H1 (cell line): ENCODE data around the gene ACAT2. TPM values are rescaled to one million over a fixed set of nuclear protein-coding genes. Genes with fewer than 3 reads are reported as not detected.

Experiments used
- CTCF ChIA-PET: fragments of 300-600 bp; sonication (Branson Sonifier 250); formaldehyde crosslinking; loops from one replicate; lab custom pipeline; 2021; ENCODE audit not compliant: partially characterized antibody; lab: Charles Lee
- POLR2A ChIA-PET: fragments of 300-600 bp; sonication (Branson Sonifier 250); formaldehyde crosslinking; loops from one replicate; lab custom pipeline; 2021; ENCODE audit warnings: inconsistent platforms; ENCODE audit not compliant: partially characterized antibody; lab: Charles Lee
- DNase-seq, 2 experiments: peaks; one replicate each; pipeline versions ENCODE4 v3.0.0 to v3.0.0-alpha.2; 2010 to 2022; ENCODE audit warnings: low spot score in 2 of 2, low read depth in 1 of 2, mixed read lengths in 1 of 2
- FAIRE-seq: peaks from 2 replicates; lab custom pipeline; 2011; peaks lifted over from hg19 to GRCh38; lab: Jason Lieb, UNC
- H2AFZ ChIP-seq: 2 replicates; pipeline ENCODE4 v1.8.1; 2012; ENCODE audit warnings: low read length, inconsistent platforms
- H2AK5ac ChIP-seq: 2 replicates; pipeline ENCODE4 v1.6.1; 2013; ENCODE audit warnings: low read depth, low read length
- H2BK120ac ChIP-seq: replicated peaks from 2 replicates; pipeline ENCODE3; 2013; ENCODE audit warnings: low read depth, low read length, inconsistent platforms
- H2BK12ac ChIP-seq: 2 replicates; pipeline ENCODE4 v1.6.1; 2013; ENCODE audit warnings: low read depth, low read length
- H2BK15ac ChIP-seq: 2 replicates; pipeline ENCODE4 v1.6.1; 2013; ENCODE audit warnings: low read length
- H2BK20ac ChIP-seq: 2 replicates; pipeline ENCODE4 v1.6.1; 2013; ENCODE audit warnings: low read length
- H2BK5ac ChIP-seq: 2 replicates; pipeline ENCODE4 v1.6.1; 2013; ENCODE audit warnings: low read depth, low read length
- H3K14ac ChIP-seq: 2 replicates; pipeline ENCODE4 v1.6.1; 2013; ENCODE audit warnings: inconsistent platforms; ENCODE audit not compliant: insufficient read length
- H3K18ac ChIP-seq: 2 replicates; pipeline ENCODE4 v1.6.1; 2013; ENCODE audit warnings: low read length; ENCODE audit errors: extremely low read depth
- H3K23ac ChIP-seq: 2 replicates; pipeline ENCODE4 v1.6.1; 2013; ENCODE audit warnings: inconsistent platforms; ENCODE audit not compliant: insufficient read length
- H3K23me2 ChIP-seq: 2 replicates; pipeline ENCODE4 v1.6.1; 2013; ENCODE audit warnings: low read depth, low read length
- H3K27ac ChIP-seq: 2 replicates; pipeline ENCODE4 v1.6.1; 2011; ENCODE audit warnings: low read depth, low read length, inconsistent platforms
- H3K27me3 ChIP-seq, 4 experiments: replicated peaks in 1 of 4; 1 replicate in 1 of 4; 2 replicates in 3 of 4; pipeline versions ENCODE4 v1.6.1 to v1.8.1; 2011 to 2013; ENCODE audit warnings: low read length in 3 of 4, mild to moderate bottlenecking in 3 of 4, inconsistent platforms in 2 of 4, mixed read lengths in 2 of 4, moderate library complexity in 1 of 4; ENCODE audit not compliant: control insufficient read depth in 3 of 4, insufficient read depth in 3 of 4; ENCODE audit errors: extremely low read depth in 1 of 4
- H3K36me3 ChIP-seq, 4 experiments: 2 replicates each; pipeline versions ENCODE4 v1.6.1 to v1.8.1; 2011 to 2013; ENCODE audit warnings: mild to moderate bottlenecking in 4 of 4, low read length in 3 of 4, moderate library complexity in 2 of 4, control low read depth in 1 of 4, inconsistent platforms in 1 of 4; ENCODE audit not compliant: insufficient read depth in 4 of 4, control insufficient read depth in 2 of 4
- H3K4ac ChIP-seq: replicated peaks from 2 replicates; pipeline ENCODE3; 2013; ENCODE audit warnings: low read length, low read depth, mixed read lengths, inconsistent platforms; ENCODE audit not compliant: insufficient read length
- H3K4me1 ChIP-seq, 4 experiments: replicated peaks in 1 of 4; 1 replicate in 1 of 4; 2 replicates in 3 of 4; pipeline versions ENCODE4 v1.6.1 to v1.8.1; 2011 to 2013; ENCODE audit warnings: low read length in 3 of 4, inconsistent platforms in 2 of 4, mixed read lengths in 1 of 4; ENCODE audit not compliant: insufficient read depth in 4 of 4, control insufficient read depth in 3 of 4
- H3K4me2 ChIP-seq, 2 experiments: 2 replicates each; pipeline versions ENCODE4 v1.6.1 to v1.8.1; 2011 to 2013; ENCODE audit warnings: low read depth in 2 of 2, low read length in 2 of 2, control low read depth in 1 of 2, inconsistent platforms in 1 of 2, mild to moderate bottlenecking in 1 of 2; ENCODE audit not compliant: insufficient read depth in 1 of 2
- H3K4me3 ChIP-seq, 4 experiments: fragments of 200-600, 300-600 bp in 1 of 4; sonication (generic), shearing (Covaris generic), sonication (Bioruptor Twin) in 1 of 4; 2 replicates each; pipeline versions ENCODE4 v1.5.1 to v1.8.1; 2011 to 2016; ENCODE audit warnings: low read length in 4 of 4, low read depth in 3 of 4, control low read depth in 2 of 4, inconsistent platforms in 2 of 4, mild to moderate bottlenecking in 2 of 4, mixed read lengths in 1 of 4, moderate library complexity in 1 of 4; ENCODE audit not compliant: insufficient read depth in 2 of 4; ENCODE audit errors: extremely low read depth in 1 of 4
- H3K56ac ChIP-seq: replicated peaks from 2 replicates; pipeline ENCODE3; 2013; ENCODE audit warnings: low read depth, mild to moderate bottlenecking, mixed read lengths, low read length, inconsistent platforms; ENCODE audit not compliant: insufficient read length
- H3K79me1 ChIP-seq: 2 replicates; pipeline ENCODE4 v1.6.1; 2013; ENCODE audit warnings: low read depth, low read length, control low read depth
- H3K79me2 ChIP-seq, 2 experiments: 2 replicates each; pipeline versions ENCODE4 v1.6.1 to v1.8.1; 2012 to 2013; ENCODE audit warnings: low read length in 2 of 2, mild to moderate bottlenecking in 2 of 2, inconsistent platforms in 1 of 2; ENCODE audit not compliant: insufficient read depth in 2 of 2, control insufficient read depth in 1 of 2
- H3K9ac ChIP-seq, 4 experiments: replicated peaks in 1 of 4; 1 replicate in 1 of 4; 2 replicates in 3 of 4; pipeline versions ENCODE4 v1.6.1 to v1.8.1; 2011 to 2013; ENCODE audit warnings: low read depth in 3 of 4, low read length in 3 of 4, control low read depth in 2 of 4, mild to moderate bottlenecking in 2 of 4, moderate library complexity in 2 of 4, inconsistent platforms in 1 of 4; ENCODE audit errors: extremely low read depth in 1 of 4
- H3K9me3 ChIP-seq, 2 experiments: 2 replicates each; pipeline versions ENCODE4 v1.6.1 to v1.8.1; 2012 to 2013; ENCODE audit warnings: mild to moderate bottlenecking in 2 of 2, moderate library complexity in 2 of 2, control low read depth in 1 of 2, inconsistent platforms in 1 of 2, low read depth in 1 of 2, low read length in 1 of 2, mixed read lengths in 1 of 2; ENCODE audit not compliant: insufficient read depth in 2 of 2
- H4K20me1 ChIP-seq, 2 experiments: replicated peaks in 1 of 2; 2 replicates each; pipeline versions ENCODE3 to v1.8.1; 2011 to 2013; ENCODE audit warnings: inconsistent platforms in 2 of 2, low read length in 2 of 2, mild to moderate bottlenecking in 1 of 2; ENCODE audit not compliant: insufficient read depth in 2 of 2, control insufficient read depth in 1 of 2
- H4K5ac ChIP-seq: 2 replicates; pipeline ENCODE4 v1.6.1; 2013; ENCODE audit warnings: low read length, low read depth, mixed read lengths, inconsistent platforms; ENCODE audit not compliant: insufficient read length
- H4K8ac ChIP-seq: 2 replicates; pipeline ENCODE4 v1.8.0; 2013; ENCODE audit warnings: mild to moderate bottlenecking, moderate library complexity, low read length, inconsistent platforms; ENCODE audit not compliant: insufficient read depth; ENCODE audit errors: extremely low read depth
- H4K91ac ChIP-seq: replicated peaks from 2 replicates; pipeline ENCODE3; 2013; ENCODE audit warnings: low read length, mixed read lengths, inconsistent platforms; ENCODE audit not compliant: insufficient read length
- CBX8 ChIP-seq: fragments of 300-800, 300-1000 bp; sonication (generic); IDR thresholded peaks from 2 replicates; pipeline ENCODE4 v1.7.1; 2016; ENCODE audit warnings: low read depth, low read length, borderline replicate concordance
- CTBP2 ChIP-seq: IDR thresholded peaks from 2 replicates; pipeline ENCODE4 v1.7.0; 2011; ENCODE audit warnings: borderline replicate concordance, mild to moderate bottlenecking, moderate library complexity, mixed read lengths, low read length; ENCODE audit not compliant: insufficient read depth, insufficient read length
- JUN ChIP-seq: IDR thresholded peaks from 2 replicates; pipeline ENCODE4 v1.6.1; 2011; ENCODE audit warnings: low read depth, mild to moderate bottlenecking, improper control_type of control experiment, low read length
- SUZ12 ChIP-seq: fragments of 200-600 bp; sonication (generic); IDR thresholded peaks from 2 replicates; pipeline ENCODE4 v1.6.1; 2012; ENCODE audit warnings: mild to moderate bottlenecking, inconsistent platforms, low read length, moderate library complexity, mixed read lengths
- WGBS, 2 experiments: shearing (Covaris generic) in 1 of 2; methylation state at CpG; one replicate each; pipeline versions ENCODE4 v1.1.6 to v1.1.7; 2013 to 2015; ENCODE audit warnings: low lambda C conversion rate in 2 of 2, mixed read lengths in 2 of 2, inconsistent platforms in 1 of 2, low coverage in 1 of 2, missing lambda C conversion rate in 1 of 2; ENCODE audit not compliant: insufficient replicate concordance in 2 of 2, insufficient coverage in 1 of 2, insufficient read length in 1 of 2; ENCODE audit errors: extremely low coverage in 1 of 2, missing lambda C conversion rate in 1 of 2; 5-methylcytosine and 5-hydroxymethylcytosine counted together
- polyA plus RNA-seq, 7 experiments: library from polyadenylated mRNA; depleted of rRNA in 3 of 7; stranded (reverse) in 5 of 7; unstranded in 2 of 7; fragments of >200 nt in 5 of 7; fragments of 200-250 nt in 2 of 7; gene quantifications; 1 replicate in 5 of 7; 2 replicates in 1 of 7; 4 replicates in 1 of 7; pipeline versions ENCODE4 v1.2.1 to v1.2.3, GENCODE V29; 2011 to 2013; ENCODE audit warnings: missing spikeins in 2 of 7, mixed read lengths in 2 of 7
- total RNA-seq: library from RNA; stranded (reverse); fragmentation: NEBNext Ultra II Directional; extraction: Animal tissue kit (Norgen Biotek cat#: 25700); gene quantifications from 2 replicates; pipeline ENCODE4 v1.2.1, GENCODE V29; 2021
- TF ChIP-seq, protein P1 (sequence below): IDR thresholded peaks from 2 replicates; pipeline ENCODE4 v1.6.1; 2011; ENCODE audit warnings: low read depth, mild to moderate bottlenecking, low read length; ENCODE audit not compliant: insufficient read depth

ACAT2 gene
- total and polyA plus RNA-seq, 2 of the 8 experiments (the other 6 are each of a cell fraction or from before 2014, with no cell fraction given), result 61.6 to 166 TPM

DNA sequence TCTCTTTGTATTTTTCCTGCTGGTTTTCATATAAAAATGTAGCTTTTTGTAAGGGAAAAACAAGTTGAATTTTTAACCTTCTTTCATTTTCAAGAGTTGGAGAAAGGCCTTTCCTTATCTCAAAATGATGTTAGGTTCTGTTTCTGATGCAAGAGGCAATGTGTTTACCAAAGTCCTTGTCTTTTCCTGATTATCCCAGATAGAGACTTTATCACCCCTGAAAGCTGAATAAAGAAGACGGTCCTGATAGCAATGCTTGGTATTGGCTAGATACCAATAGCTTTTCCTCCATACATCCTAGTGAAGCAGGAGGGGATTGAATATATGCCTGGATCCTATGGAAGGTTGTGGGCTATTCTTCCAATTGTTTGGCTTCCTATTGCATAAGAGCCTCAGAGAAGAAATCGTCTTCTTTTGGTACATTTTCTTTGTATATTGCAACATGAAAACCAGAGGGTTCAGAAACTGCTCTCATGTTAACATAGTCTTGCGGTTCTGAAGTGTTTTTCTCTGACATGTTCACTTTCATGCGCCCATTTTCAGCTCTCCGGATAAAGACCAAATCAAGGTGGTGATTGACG is 43.7 kb downstream of the ACAT2 start:
- no peak overlapping the region for H3K4me3 ChIP-seq
- no peaks in the 10 kb centered on the region for H3K9me3 ChIP-seq
- no peak overlapping the region for H3K14ac ChIP-seq
- H3K23me2 ChIP-seq, result no peaks in the 10 kb centered on the region
- no peak overlapping the region for H4K5ac ChIP-seq
- no peak overlapping the region for H3K23ac ChIP-seq
- no peak overlapping the region for H2BK15ac ChIP-seq
- H4K20me1 ChIP-seq, result no peaks in the 10 kb centered on the region
- no peaks in the 10 kb centered on the region for H3K79me1 ChIP-seq
- 90% methylated on average over 6 of the region's 6 CpGs; no CpG with 5 or more reads in 1 of the 2 experiments for WGBS, 2 experiments
- H3K79me2 ChIP-seq, result no peaks in the 10 kb centered on the region
- no peaks in the 10 kb centered on the region for H3K27me3 ChIP-seq
- no peaks in the 10 kb centered on the region for H3K36me3 ChIP-seq
- no peak overlapping the region for H3K4ac ChIP-seq
- ChIA-PET CTCF (interaction anchor here (0.8 to 1.0 kb wide), 3 partner anchors 9 to 333 kb away, joined by 3 read pairs; no protein-coding TSS in a partner anchor), POLR2A (interaction anchor here (0.6 to 1.7 kb wide), 4 partner anchors 9 to 77 kb away, joined by 3 to 8 read pairs (median 4); partner anchors contain the start of genes MRPL18 and TCP1)
- H2BK12ac ChIP-seq, result no peak overlapping the region
- no peak overlapping the region for H4K91ac ChIP-seq
- TF ChIP-seq, protein P1, sequence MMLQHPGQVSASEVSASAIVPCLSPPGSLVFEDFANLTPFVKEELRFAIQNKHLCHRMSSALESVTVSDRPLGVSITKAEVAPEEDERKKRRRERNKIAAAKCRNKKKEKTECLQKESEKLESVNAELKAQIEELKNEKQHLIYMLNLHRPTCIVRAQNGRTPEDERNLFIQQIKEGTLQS, result no peak
- TF ChIP-seq CBX8 (no peak), CTBP2 (no peak), JUN (no peak), SUZ12 (no peak)
- no peak overlapping the region for H4K8ac ChIP-seq
- H3K27ac ChIP-seq, result no peak overlapping the region
- no peak overlapping the region for H3K4me2 ChIP-seq
- no peak overlapping the region; the same call in 1 of the 2 replicates for H2BK5ac ChIP-seq
- H3K18ac ChIP-seq, result no peak overlapping the region
- DNase-seq, result no peak
- H2BK20ac ChIP-seq, result no peak overlapping the region
- no peak overlapping the region for H3K56ac ChIP-seq
- no peak overlapping the region for H3K9ac ChIP-seq
- H3K4me1 ChIP-seq, result no peaks in the 10 kb centered on the region
- H2BK120ac ChIP-seq, result no peak overlapping the region
- H2AK5ac ChIP-seq, result no peak overlapping the region; the same call in 1 of the 2 replicates
- FAIRE-seq, result no peak
- no peak overlapping the region for H2AFZ ChIP-seq
